ENCODE measurements around the gene PI4KA. TPM values are rescaled to one million over a fixed set of nuclear protein-coding genes. Genes with fewer than 3 reads are reported as not detected.

The PI4KA gene
- total RNA-seq, 4 donors from 2014 or later, result 69.8 to 115 (median 82.3) TPM

DNA sequence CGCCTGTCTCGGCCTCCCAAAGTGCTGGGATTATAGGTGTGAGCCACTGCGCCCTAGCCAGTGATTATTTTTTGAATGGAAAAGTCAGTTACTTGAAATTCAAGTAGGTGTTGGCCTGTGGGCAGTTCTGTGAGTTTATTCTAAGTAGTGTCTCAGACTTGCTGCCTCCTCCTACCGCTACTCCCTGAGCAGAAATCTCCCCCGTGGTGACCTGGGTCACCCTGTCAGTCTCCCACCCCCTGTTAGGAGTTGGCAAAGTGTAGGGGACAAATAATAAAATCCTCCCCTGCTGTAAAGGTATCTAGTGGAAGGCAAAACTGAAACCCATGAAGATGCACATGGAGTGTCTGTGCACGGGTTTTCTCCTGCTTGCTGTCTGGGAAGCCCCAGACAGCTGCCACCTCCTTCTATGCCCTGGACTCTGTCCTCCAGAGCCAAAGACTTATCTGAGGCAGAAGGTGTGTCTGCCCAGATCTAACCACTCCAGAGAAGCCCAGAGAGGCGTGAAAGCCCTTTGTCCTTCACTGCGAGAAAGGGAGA, 26.5 kb upstream of the PI4KA start:
- no peak for DNase-seq (ENCODE audit: extremely low spot score)

DNA sequence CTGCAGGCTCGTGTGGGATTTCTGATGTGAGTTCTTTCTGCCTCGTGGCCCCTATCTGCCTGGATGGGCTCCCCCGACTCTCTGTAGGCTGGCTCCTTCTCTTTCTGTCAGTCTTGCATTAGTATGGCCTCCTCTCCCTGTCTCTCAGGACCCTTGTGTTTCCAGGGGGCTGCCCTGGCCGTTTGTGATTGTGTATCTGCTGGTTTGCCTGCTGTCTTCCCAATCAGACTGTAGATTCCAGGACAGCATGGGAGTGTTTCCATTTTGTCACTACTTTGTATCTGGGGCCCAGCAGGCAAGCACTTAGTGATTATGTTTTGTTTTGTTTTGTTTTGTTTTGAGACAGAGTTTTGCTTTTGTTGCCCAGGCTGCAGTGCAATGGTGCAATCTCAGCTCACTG, 25.8 kb upstream of the PI4KA start:
- 71% methylated on average over 4 of the region's 4 CpGs for WGBS

More for the DNA sequence above, 26.5 kb upstream of the PI4KA start:
- Histone ChIP-seq H3K4me1 (peaks cover 6 to 12% (median 8%) of the 10 kb centered on the region in 4 donors), H3K4me3 (no peak overlapping the region), H3K9me3 (no peaks in the 10 kb centered on the region), H3K27ac (replicated peaks in 1 of 4) (peak overlapping the region in 1 of 4 donors; percentile 74), H3K36me3 (peaks cover 20 to 91% (median 85%) of the 10 kb centered on the region in 4 donors), H3K27me3 (no peaks in the 10 kb centered on the region)
- intact Hi-C loops (cut with DNase I), result loop anchor here (10.0 kb wide), 1 partner anchor 80 kb away; the partner anchor contains the start of gene AIFM3
- TF ChIP-seq, protein P1, sequence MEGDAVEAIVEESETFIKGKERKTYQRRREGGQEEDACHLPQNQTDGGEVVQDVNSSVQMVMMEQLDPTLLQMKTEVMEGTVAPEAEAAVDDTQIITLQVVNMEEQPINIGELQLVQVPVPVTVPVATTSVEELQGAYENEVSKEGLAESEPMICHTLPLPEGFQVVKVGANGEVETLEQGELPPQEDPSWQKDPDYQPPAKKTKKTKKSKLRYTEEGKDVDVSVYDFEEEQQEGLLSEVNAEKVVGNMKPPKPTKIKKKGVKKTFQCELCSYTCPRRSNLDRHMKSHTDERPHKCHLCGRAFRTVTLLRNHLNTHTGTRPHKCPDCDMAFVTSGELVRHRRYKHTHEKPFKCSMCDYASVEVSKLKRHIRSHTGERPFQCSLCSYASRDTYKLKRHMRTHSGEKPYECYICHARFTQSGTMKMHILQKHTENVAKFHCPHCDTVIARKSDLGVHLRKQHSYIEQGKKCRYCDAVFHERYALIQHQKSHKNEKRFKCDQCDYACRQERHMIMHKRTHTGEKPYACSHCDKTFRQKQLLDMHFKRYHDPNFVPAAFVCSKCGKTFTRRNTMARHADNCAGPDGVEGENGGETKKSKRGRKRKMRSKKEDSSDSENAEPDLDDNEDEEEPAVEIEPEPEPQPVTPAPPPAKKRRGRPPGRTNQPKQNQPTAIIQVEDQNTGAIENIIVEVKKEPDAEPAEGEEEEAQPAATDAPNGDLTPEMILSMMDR (IDR thresholded peaks at IDR 0.05), result no peak
- TF ChIP-seq EP300 (IDR thresholded peaks at IDR 0.05), result no peak
- no peak for TF ChIP-seq POLR2A (IDR thresholded peaks at IDR 0.05; ENCODE audit: low read depth)
- no peak for TF ChIP-seq POLR2AphosphoS5 (IDR thresholded peaks at IDR 0.05)
- WGBS, result 69% methylated on average over 8 of the region's 8 CpGs

DNA sequence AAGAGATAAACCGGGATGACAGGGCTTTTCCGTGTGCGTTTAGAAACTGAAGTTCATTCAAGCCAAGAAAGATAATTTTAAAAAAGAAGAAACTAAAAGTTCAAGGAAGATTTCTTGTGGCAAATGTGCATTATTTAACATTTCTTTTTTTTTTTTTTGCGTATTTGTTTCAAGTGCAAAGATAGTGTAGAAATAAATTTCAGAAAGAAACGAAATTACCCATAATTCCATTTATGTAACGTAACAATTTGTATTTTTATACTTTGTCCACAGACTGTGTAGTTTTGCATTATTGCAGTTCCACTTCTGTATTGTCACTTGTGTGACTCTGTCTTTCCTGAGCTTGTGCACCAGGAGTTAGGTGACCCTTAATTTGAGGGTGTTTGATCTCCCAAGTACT, 24.2 kb upstream of the PI4KA start:
- peaks cover 20 to 82% (median 72%) of the 10 kb centered on the region in 4 donors for H3K36me3 ChIP-seq
- WGBS, result 85% methylated on average over 6 of the region's 6 CpGs

More for the DNA sequence above, 25.8 kb upstream of the PI4KA start:
- Histone ChIP-seq H3K4me3 (no peak overlapping the region), H3K27ac (replicated peaks in 1 of 4) (no peak overlapping the region), H3K4me1 (peaks cover 6 to 12% (median 8%) of the 10 kb centered on the region in 4 donors), H3K27me3 (no peaks in the 10 kb centered on the region), H3K36me3 (peaks cover 20 to 85% (median 82%) of the 10 kb centered on the region in 4 donors), H3K9me3 (no peaks in the 10 kb centered on the region)
- intact Hi-C loops (cut with DNase I), result loop anchor here (10.0 kb wide), 1 partner anchor 80 kb away; the partner anchor contains the start of gene AIFM3
- DNase-seq (ENCODE audit: extremely low spot score), result no peak
- TF ChIP-seq EP300 (IDR thresholded peaks at IDR 0.05) (no peak), POLR2AphosphoS5 (IDR thresholded peaks at IDR 0.05) (no peak), POLR2A (IDR thresholded peaks at IDR 0.05; ENCODE audit: low read depth) (no peak)
- TF ChIP-seq, protein P1 (IDR thresholded peaks at IDR 0.05), result no peak

DNA sequence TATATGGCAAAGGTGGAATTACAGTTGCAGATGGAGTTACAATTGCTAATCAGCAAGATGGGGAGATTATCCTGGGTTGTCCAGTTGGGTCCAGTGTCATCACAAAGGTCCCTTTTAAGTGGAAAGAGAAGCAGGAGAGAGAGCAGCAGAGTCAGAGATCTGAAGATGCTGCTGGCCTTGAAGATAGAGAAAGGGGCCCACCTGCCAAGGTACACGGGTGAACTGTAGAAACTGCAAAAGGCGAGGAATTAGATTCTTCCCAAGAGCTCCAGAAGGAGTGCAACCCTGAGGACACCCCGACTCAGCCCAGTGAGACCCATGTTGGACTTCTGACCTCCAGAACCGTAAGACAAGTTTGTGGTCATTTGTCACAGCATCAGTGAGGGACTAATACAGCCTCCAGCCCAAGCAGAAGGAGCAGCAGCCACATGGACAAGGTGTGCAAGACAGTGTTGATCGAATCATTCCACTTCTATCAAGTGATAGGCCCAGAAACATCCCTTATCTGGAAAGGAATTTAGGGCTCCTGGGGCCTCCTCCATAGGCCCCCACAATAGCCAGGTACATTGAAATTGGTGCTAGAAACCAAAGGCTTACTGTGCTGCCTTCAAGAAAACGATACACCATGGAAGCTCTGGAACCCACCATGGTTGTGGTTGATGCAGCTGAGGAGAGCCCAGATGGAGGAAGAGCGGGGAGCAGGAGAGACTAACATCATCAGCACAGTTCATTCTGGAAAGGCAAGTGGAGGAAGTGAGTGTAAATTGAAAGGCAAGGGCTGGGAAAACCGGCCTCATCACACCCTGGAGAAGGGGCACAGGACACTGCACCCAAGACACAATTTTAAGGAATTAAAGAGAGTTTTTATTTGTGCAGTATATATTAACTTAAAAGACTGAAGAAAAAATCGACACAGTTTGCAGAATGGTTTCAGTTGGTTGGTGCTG, 23.5 kb upstream of the PI4KA start:
- DNase-seq (ENCODE audit: extremely low spot score), result no peak
- TF ChIP-seq EP300 (IDR thresholded peaks at IDR 0.05) (no peak), POLR2A (IDR thresholded peaks at IDR 0.05; ENCODE audit: low read depth) (no peak), POLR2AphosphoS5 (IDR thresholded peaks at IDR 0.05) (no peak)
- TF ChIP-seq, protein P1 (IDR thresholded peaks at IDR 0.05), result no peak
- 88% methylated on average over 9 of the region's 9 CpGs for WGBS
- Histone ChIP-seq H3K4me3 (no peak overlapping the region), H3K36me3 (peaks cover 20 to 82% (median 71%) of the 10 kb centered on the region in 4 donors), H3K9me3 (no peaks in the 10 kb centered on the region), H3K27me3 (no peaks in the 10 kb centered on the region), H3K27ac (replicated peaks in 1 of 4) (no peak overlapping the region), H3K4me1 (peaks cover 6 to 12% (median 8%) of the 10 kb centered on the region in 4 donors)
- intact Hi-C loops (cut with DNase I), result loop anchor here (10.0 kb wide), 1 partner anchor 83 kb away; the partner anchor contains the start of gene AIFM3

More for the DNA sequence above, 24.2 kb upstream of the PI4KA start:
- Histone ChIP-seq H3K4me1 (peaks cover 6 to 12% (median 8%) of the 10 kb centered on the region in 4 donors), H3K27ac (replicated peaks in 1 of 4) (no peak overlapping the region), H3K9me3 (no peaks in the 10 kb centered on the region), H3K27me3 (no peaks in the 10 kb centered on the region), H3K4me3 (no peak overlapping the region)
- TF ChIP-seq EP300 (IDR thresholded peaks at IDR 0.05) (no peak), POLR2A (IDR thresholded peaks at IDR 0.05; ENCODE audit: low read depth) (no peak), POLR2AphosphoS5 (IDR thresholded peaks at IDR 0.05) (no peak)
- TF ChIP-seq, protein P1 (IDR thresholded peaks at IDR 0.05), result no peak
- intact Hi-C loops (cut with DNase I), result loop anchor here (10.0 kb wide), 1 partner anchor 82 kb away; the partner anchor contains the start of gene AIFM3
- no peak for DNase-seq (ENCODE audit: extremely low spot score)

All from esophagus muscularis mucosa (tissue), 4 donors.